Stimulated activated CD8-positive, alpha-beta memory T cell treated with anti-CD3 and anti-CD28 coated beads, Interleukin-4, amount 100 ng/mL, for 24 hours (primary cell): ENCODE data around the gene FILIP1.
A peak's percentile ranks its signal among the peaks of the same experiment; 100 is the strongest.

Source experiments
- DNase-seq: peaks from one replicate; pipeline ENCODE4 v3.0.0-alpha.2; 2020; ENCODE audit warnings: low read depth

The FILIP1 gene

DNA sequence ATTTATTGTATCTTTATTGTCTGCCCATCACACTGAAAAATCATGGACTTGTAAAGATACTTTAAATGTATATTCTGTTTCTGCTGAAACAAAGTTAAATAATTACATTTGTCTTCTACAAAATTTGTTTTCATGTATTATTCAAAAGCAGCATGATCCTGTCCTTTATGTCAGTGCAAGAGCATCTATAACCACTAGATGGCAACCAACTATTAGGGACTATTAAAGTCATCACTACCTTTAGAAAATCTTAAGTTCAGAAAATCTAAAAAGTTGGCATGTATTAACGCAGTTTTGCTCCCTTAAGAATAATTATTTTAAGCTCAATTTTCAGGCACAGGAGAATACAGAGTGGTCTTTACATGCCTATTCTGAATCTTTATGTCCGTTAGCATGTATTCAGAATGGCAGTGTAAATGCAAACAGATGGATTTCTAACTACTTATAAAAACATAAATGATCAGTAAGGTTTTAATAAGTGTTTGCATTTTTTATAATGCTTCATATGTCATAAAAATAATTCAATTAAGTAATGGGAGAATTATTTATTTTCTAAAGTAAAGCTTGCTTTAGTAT, 226.8 kb downstream of the FILIP1 start:
- DNase-seq, result no peak

DNA sequence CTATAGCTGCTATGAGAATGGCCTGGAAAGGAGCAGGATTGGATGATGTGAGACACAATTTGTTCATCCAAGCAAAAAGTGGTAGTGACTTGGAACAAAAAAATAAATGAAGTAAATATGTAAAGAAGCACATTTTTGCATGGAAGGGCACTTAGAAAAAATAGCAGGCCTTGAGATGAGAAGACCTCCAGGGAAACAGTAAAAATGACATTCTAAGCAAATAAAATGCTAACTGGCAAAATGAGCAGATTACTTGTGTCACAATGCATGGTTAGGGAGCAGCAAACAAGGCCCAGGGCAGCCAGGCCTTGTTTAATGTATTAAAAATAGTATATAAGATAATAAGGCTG, 230.2 kb downstream of the FILIP1 start:
- DNase-seq, result no peak

DNA sequence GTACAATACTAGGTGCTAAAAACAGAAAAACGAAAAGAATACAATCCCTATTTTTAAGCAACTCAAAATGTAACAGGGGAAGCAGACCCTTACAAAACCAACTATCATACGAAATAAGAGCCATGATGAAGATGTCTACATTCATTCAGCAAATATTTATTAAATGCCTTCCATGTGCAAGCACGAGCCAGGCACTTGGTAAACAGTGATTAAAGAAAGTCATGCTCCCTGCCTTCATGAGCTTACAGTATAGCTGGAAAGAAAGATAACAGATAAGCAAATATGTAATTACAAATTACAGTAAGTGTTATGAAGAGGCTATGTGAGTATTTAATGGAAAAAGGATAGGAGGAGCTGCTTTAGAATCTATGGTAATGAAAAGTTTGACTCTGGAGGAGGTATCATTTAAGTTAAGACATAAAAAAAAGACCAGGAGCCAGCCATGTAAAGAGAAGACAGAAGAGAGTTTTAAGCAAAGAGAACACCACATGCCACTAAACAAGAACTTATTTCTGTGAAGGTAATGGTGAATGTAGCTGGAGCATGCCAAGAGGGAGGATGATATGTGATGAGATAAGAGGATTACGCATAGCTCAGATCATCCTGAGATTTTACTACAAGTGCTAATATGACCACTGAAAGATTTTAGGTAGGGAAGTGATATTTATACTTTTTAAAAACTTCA, 230.7 kb downstream of the FILIP1 start:
- DNase-seq, result no peak

DNA sequence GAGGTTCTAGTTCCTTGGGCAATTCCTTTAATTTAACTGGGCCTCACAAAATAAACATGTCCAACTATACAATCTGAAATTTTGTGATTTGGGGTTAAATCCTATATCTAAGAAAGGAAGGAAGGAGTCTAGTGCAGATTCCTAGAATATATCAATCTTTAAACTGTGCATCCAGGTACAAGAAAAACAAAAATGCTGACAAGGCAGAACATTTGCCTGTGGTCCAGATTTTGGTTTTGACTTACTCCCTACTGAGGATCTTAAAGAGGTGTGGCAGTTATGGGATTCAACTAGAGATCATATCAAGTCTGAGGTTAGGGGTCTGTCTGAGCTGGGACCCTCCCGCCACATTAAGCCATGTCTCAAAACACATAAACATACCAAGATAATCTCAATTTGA, 232.3 kb downstream of the FILIP1 start:
- no peak for DNase-seq

DNA sequence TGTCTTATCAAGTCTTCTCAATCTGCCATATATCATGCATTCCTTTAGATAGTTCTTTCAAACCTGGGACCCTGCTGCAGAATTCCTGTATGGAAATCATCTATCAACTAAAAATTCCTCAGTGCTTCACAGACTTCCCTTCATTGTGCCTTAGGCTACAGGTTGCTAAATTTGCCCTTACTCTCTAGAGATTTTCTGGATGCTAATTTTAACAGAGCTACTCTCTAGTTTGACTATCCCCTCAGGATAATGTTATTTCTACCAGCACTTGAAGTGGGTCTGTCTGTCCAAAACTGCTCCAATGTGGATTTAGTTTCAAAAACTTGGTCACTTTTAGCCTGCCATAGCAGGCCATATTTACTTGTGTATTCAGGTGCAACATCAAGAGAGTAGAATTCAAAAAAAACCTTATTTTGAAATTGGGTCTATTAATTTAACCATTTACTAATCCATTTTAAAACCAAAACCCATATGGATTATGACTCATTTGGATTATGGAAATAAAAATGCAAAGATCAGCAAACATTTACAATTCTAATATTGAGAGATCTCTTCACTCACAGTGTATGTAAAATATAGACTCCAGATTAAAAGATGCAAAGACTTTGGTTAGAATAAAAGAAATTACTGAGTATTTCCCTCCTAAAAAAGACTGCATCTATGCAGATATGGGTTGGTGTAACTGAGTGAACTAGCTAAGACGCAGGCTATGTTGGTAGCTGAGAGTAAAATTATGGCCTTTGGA, 236.1 kb downstream of the FILIP1 start:
- DNase-seq, result no peak

DNA sequence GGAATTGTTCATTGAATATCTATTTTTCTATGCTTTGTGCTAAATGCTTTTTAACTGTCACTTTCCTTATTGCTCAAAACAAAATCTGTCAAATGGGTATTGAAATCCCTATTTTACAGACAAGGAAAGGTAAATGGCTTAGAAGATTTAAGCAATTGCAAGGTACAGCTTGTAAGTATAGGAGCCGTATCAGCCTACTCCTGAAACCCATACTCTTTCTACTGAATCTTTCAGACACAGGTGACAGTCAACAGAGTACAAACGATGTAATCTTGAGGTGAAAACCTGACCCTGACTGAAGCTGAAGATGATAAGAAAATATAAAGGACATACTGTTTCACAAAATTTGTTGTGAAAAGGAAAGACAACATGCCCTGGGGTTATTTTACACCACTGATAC, 243.0 kb downstream of the FILIP1 start:
- DNase-seq, result no peak

DNA sequence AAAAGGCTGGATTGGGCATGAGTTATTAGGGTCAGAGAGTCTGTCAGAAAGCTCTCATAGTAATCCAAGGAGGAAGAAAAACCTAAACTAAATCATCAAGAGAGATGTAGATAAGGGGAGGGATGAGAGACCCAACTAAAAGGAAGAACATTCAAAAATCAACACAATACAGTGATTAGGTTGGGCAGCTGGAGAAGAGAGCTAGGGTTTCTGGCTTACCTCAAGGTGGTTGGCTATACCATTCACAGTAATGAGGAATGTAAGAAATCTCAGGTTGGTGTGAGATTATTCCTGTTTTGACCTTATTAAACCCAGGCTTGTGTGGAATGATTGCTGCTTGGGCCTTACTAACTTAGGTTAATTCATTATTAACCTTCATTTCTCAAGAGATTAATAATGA, 243.8 kb downstream of the FILIP1 start:
- DNase-seq, result no peak

DNA sequence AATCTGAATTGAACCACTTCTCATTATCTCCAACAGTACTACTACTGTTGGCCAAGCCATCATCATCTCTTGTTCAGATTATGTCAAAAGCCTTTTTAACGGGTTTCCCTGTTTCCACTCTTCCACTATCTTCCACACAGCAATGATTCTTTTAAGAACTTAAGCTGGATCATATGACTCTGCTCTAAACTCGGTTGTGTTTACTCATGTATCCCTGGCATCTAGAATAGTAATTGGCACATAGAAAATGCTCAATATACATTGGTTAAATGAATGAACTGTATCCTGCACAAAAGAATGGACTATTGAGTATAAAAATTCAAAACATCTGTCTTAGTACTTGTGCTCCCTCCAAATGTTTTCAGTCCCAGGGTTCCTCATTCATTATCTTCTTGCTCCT, 247.2 kb downstream of the FILIP1 start:
- no peak for DNase-seq

DNA sequence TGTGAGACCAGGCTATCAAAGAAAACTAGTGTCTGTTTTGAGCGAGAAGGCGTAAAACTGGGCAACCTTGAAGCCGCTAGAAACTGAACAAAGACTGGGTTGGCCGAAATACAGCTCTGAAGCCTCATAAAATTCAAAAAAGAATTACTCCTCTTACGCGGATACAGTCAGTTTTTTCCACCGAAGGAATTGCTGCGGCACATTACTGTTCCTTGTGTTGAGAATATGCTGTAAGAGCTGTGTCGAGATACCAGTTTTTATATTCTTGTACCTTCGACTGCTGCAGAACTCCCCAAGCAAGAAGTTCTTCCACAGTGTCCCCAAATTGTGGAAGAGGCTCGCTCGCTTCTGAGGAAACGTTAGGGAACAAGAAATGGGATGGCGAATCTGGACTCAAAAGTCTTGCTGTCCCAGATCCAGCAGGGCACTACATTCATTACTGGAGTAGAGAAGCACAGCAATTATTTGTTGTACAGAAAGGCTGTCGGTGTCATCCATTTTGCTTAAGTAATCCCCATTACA, 249.5 kb downstream of the FILIP1 start:
- no peak for DNase-seq

DNA sequence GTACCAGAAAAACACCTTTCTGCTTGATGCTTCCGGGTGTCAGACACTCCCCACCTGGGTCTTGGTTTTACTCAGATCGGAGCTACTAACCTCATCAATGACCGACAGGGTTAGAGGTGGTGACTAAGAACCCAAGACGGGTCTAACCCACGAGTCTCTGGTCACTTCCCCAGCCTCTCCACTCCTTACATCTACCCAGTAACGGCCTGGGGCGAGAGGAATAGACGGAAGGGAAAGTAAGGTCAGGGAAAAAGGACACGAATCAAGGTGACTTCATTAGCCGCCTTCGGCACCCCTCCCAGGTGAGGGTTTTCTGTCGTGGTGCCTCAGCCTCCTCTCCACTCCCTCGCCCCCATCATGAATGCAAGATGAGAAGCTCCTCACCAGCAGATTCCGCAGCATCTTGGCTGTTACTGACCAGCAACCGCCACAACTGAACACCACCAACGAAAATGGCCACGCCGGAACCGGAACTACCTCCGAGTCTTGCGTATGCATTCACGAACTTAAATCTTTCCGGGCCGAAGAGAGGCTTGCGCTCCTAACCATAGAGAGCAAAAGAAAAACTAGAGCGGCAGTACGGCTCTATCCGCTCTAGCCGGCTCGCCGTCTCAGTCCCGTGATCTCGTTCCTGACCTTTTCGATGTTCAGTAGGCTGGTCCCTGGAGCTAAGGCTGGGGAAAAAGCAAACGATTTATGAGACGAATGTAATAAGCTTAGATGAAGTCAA, 250.1 kb downstream of the FILIP1 start, which contains the start of gene COX7A2:
Gene COX7A2, minus strand, starts transcription at position 469 of the 730 bp plus-strand sequence. Its CDS starts 67 bp downstream, at position 402.
- DNase-seq, result peak; percentile 67
